GM12878 (cell line): Measurements from ENCODE around the gene PRH1. TPM values are rescaled to one million over a fixed set of nuclear protein-coding genes. Genes with fewer than 3 reads are reported as not detected.

Experiments
- ATAC-seq: fragments of 200-7000 bp; cut with Tn5 transposase; 3 replicates; pipeline ENCODE4 v1.9.1; 2020; ENCODE audit warnings: mild to moderate bottlenecking, moderate library complexity
- BruUV-seq: library from RNA; stranded (reverse); fragments of 400-500 nt; replicated peaks from 2 replicates; lab custom pipeline; 2021; lab: Mats Ljungman, UMichigan
- CTCF ChIA-PET: fragments of 300-600 bp; sonication (Branson Sonifier 250); formaldehyde crosslinking; extraction: SDS; loops from one replicate; lab custom pipeline; 2021; ENCODE audit warnings: inconsistent platforms; lab: Yijun Ruan, JAX
- POLR2A ChIA-PET: fragments of 350-600 bp; formaldehyde crosslinking; extraction: SDS; loops from one replicate; lab custom pipeline; 2021; ENCODE audit warnings: inconsistent platforms; lab: Charles Lee
- RAD21 ChIA-PET: fragments of 300-600 bp; sonication (Branson Sonifier 250); formaldehyde crosslinking; loops from one replicate; lab custom pipeline; 2023; ENCODE audit warnings: antibody characterized with exemption; ENCODE audit not compliant: unreplicated experiment; lab: Charles Lee
- SMC1A ChIA-PET: fragments of 300-600 bp; sonication (Branson Sonifier 250); formaldehyde crosslinking; loops from one replicate; lab custom pipeline; 2023; ENCODE audit not compliant: unreplicated experiment, uncharacterized antibody; lab: Charles Lee
- DNase-seq: peaks from one replicate; pipeline ENCODE4 v3.0.0-alpha.2; 2011; ENCODE audit warnings: low read depth, low spot score
- FAIRE-seq: peaks from 3 replicates; lab custom pipeline; 2011; peaks lifted over from hg19 to GRCh38; lab: Jason Lieb, UNC
- H2AFZ ChIP-seq: 2 replicates; pipeline ENCODE4 v1.6.0; 2011; ENCODE audit warnings: low read depth, low read length, control low read depth; ENCODE audit not compliant: control insufficient read depth
- H3K27ac ChIP-seq: 2 replicates; pipeline ENCODE4 v1.5.1; 2011; ENCODE audit warnings: control low read depth; ENCODE audit not compliant: control insufficient read depth, insufficient read depth
- H3K27me3 ChIP-seq, 2 experiments: replicated peaks in 1 of 2; 2 replicates each; pipeline versions ENCODE4 v1.6.0 to v1.6.1; 2011; ENCODE audit warnings: low read length in 1 of 2; ENCODE audit not compliant: control insufficient read depth in 2 of 2, insufficient read depth in 2 of 2
- H3K36me3 ChIP-seq, 2 experiments: 2 replicates each; pipeline ENCODE4 v1.5.1; 2011; ENCODE audit warnings: low read length in 1 of 2; ENCODE audit not compliant: control insufficient read depth in 2 of 2, insufficient read depth in 2 of 2
- H3K4me1 ChIP-seq: 2 replicates; pipeline ENCODE4 v1.6.1; 2011; ENCODE audit warnings: mild to moderate bottlenecking, low read length, moderate library complexity, mixed read lengths; ENCODE audit not compliant: control insufficient read depth, insufficient read depth
- H3K4me2 ChIP-seq: 2 replicates; pipeline ENCODE4 v1.6.0; 2011; ENCODE audit warnings: control low read depth; ENCODE audit not compliant: control insufficient read depth, insufficient read depth
- H3K4me3 ChIP-seq: fragments of 200-600 bp; sonication (generic); 2 replicates; pipeline ENCODE4 v1.5.1; 2016
- H3K79me2 ChIP-seq: 2 replicates; pipeline ENCODE4 v1.6.0; 2011; ENCODE audit warnings: low read length; ENCODE audit not compliant: control insufficient read depth, insufficient read depth
- H3K9ac ChIP-seq: 2 replicates; pipeline ENCODE4 v1.8.0; 2011; ENCODE audit warnings: low read length, control low read depth, mixed read lengths; ENCODE audit not compliant: control insufficient read depth, insufficient read depth
- H3K9me3 ChIP-seq: replicated peaks from 3 replicates; pipeline ENCODE4 v1.5.1; 2011; ENCODE audit warnings: mild to moderate bottlenecking, low read length; ENCODE audit not compliant: control insufficient read depth, insufficient read depth
- H4K20me1 ChIP-seq: 2 replicates; pipeline ENCODE4 v1.6.0; 2011; ENCODE audit not compliant: control insufficient read depth, insufficient read depth
- CBFB ChIP-seq: IDR thresholded peaks from 2 replicates; pipeline ENCODE4 v1.6.1; 2016; ENCODE audit warnings: antibody characterized with exemption, low read depth
- CHD2 ChIP-seq: IDR thresholded peaks from 2 replicates; pipeline ENCODE4 v1.6.1; 2011; ENCODE audit warnings: low read depth, low read length, improper control_type of control experiment, borderline replicate concordance
- EP300 ChIP-seq, 2 experiments: fragments of 150-350 bp in 1 of 2; IDR thresholded peaks; 2 replicates each; pipeline ENCODE4 v1.6.1; 2011 to 2012; ENCODE audit warnings: low read depth in 2 of 2, low read length in 2 of 2, borderline replicate concordance in 1 of 2, improper control_type of control experiment in 1 of 2, inconsistent platforms in 1 of 2; ENCODE audit not compliant: control insufficient read depth in 1 of 2
- JUND ChIP-seq: IDR thresholded peaks from 2 replicates; pipeline ENCODE4 v1.6.1; 2012; ENCODE audit warnings: low read depth, mild to moderate bottlenecking, low read length, improper control_type of control experiment, moderate library complexity
- KAT2A ChIP-seq: conservative IDR thresholded peaks from 2 replicates; pipeline ENCODE4 v1.6.1; 2011; ENCODE audit warnings: low read depth, low read length; ENCODE audit not compliant: control insufficient read depth
- NFXL1 ChIP-seq: fragments of 450-650 bp; IDR thresholded peaks from 2 replicates; pipeline ENCODE4 v1.6.1; 2017; ENCODE audit warnings: antibody characterized with exemption, mild to moderate bottlenecking, borderline replicate concordance
- TBL1XR1 ChIP-seq: IDR thresholded peaks from 2 replicates; pipeline ENCODE4 v1.6.1; 2012; ENCODE audit warnings: low read depth, low read length, improper control_type of control experiment
- WRNIP1 ChIP-seq: IDR thresholded peaks from 2 replicates; pipeline ENCODE4 v1.6.1; 2011; ENCODE audit warnings: low read depth, low read length, improper control_type of control experiment, borderline replicate concordance
- WGBS: methylation state at CpG from one replicate; pipeline ENCODE4 v1.1.6; 2016; ENCODE audit warnings: low lambda C conversion rate; ENCODE audit not compliant: insufficient replicate concordance, insufficient coverage; ENCODE audit errors: missing lambda C conversion rate; 5-methylcytosine and 5-hydroxymethylcytosine counted together
- in situ Hi-C: fragments of 300-500 bp; cut with MboI; formaldehyde crosslinking; loops from 9 replicates; pipeline ENCODE4 v1.14.3; 2018; ENCODE audit warnings: mixed read lengths
- intact Hi-C: fragments of 100-400 bp; cut with micrococcal nuclease; formaldehyde crosslinking; loops from one replicate; pipeline ENCODE4 v1.14.2; 2022; ENCODE audit not compliant: unreplicated experiment
- polyA plus RNA-seq, 11 experiments: library from polyadenylated mRNA; depleted of rRNA in 4 of 11; unstranded in 6 of 11; stranded (reverse) in 5 of 11; fragments of >200 nt; fragmentation: Nextera tagmentation in 4 of 11; fragmentation: Illumina TruSeq in 1 of 11; extraction: Ambion mirVana in 4 of 11; extraction: Trizol in 1 of 11; gene quantifications; 1 replicate in 1 of 11; 2 replicates in 10 of 11; pipeline versions ENCODE4 v1.2.1 to v1.2.3, GENCODE V29; 2011 to 2016; ENCODE audit warnings: inconsistent platforms in 2 of 11, missing spikeins in 2 of 11, low read depth in 1 of 11
- total RNA-seq, 4 experiments: library from RNA; depleted of rRNA in 3 of 4; stranded (reverse); fragments of >200 nt in 3 of 4; fragmentation: Illumina TruSeq in 1 of 4; extraction: Trizol in 1 of 4; gene quantifications; 2 replicates each; pipeline versions ENCODE4 v1.2.1 to v1.2.3, GENCODE V29; 2013 to 2021
- TF ChIP-seq, protein P1 (sequence below): IDR thresholded peaks from 2 replicates; pipeline ENCODE4 v1.6.1; 2011; ENCODE audit warnings: low read depth, mild to moderate bottlenecking, low read length, moderate library complexity, borderline replicate concordance; ENCODE audit errors: extremely low read depth
- TF ChIP-seq, protein P2 (sequence below): IDR thresholded peaks from 2 replicates; pipeline ENCODE4 v1.6.1; 2012; ENCODE audit warnings: low read depth, low read length, improper control_type of control experiment

The PRH1 gene
- total and polyA plus RNA-seq, 10 of the 15 experiments (the other 5 are each of a cell fraction or from before 2014, with no cell fraction given), result 2.5 to 26.3 (median 11.8) TPM

DNA sequence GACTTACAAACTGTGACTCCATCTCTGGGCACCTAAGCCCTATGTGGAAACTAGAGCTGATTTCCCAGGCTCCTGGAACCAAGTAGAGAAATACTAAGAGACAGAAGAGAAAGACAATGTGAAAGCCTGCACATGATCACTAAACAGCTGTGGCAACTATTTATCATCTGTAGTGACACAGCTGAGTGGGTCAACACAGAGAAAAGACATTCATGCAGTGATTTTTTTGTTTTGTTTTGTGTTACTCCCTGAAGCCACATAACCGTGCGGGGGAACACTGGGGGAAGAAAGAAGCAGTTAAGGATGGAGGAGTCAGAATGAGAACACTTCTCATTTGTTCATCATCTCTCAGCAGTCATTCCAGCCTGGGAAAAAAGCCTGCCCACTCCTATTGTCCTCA, 36.3 kb downstream of the PRH1 start:
- Histone ChIP-seq H3K4me3 (no peak overlapping the region), H3K4me1 (no peaks in the 10 kb centered on the region), H4K20me1 (no peaks in the 10 kb centered on the region), H3K79me2 (no peaks in the 10 kb centered on the region), H2AFZ (no peak overlapping the region), H3K27me3 (no peaks in the 10 kb centered on the region), H3K9me3 (no peaks in the 10 kb centered on the region), H3K4me2 (no peak overlapping the region), H3K36me3 (peaks cover 0 to 2% of the 10 kb centered on the region in 2 experiments; a peak in 1 of 4 replicates), H3K27ac (no peak overlapping the region), H3K9ac (no peak overlapping the region)
- 50% methylated on average over 2 of the region's 2 CpGs for WGBS
- FAIRE-seq (no peak), DNase-seq (no peak), ATAC-seq (no peak)
- no peak for TF ChIP-seq CHD2
- no peak for TF ChIP-seq CBFB
- TF ChIP-seq, protein P1, sequence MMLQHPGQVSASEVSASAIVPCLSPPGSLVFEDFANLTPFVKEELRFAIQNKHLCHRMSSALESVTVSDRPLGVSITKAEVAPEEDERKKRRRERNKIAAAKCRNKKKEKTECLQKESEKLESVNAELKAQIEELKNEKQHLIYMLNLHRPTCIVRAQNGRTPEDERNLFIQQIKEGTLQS, result no peak
- ChIA-PET POLR2A (no interaction called here), CTCF (interaction anchor here (0.6 to 0.8 kb wide), 2 partner anchors 19 to 93 kb away, joined by 3 to 5 read pairs; no protein-coding TSS in a partner anchor), RAD21 (no interaction called here), SMC1A (interaction anchor here (0.6 kb wide), 1 partner anchor 680 kb away, joined by 3 read pairs; no protein-coding TSS in a partner anchor)
- no TSS peak for BruUV-seq
- in situ Hi-C loops, result no loop called here
- intact Hi-C loops, result no loop called here

DNA sequence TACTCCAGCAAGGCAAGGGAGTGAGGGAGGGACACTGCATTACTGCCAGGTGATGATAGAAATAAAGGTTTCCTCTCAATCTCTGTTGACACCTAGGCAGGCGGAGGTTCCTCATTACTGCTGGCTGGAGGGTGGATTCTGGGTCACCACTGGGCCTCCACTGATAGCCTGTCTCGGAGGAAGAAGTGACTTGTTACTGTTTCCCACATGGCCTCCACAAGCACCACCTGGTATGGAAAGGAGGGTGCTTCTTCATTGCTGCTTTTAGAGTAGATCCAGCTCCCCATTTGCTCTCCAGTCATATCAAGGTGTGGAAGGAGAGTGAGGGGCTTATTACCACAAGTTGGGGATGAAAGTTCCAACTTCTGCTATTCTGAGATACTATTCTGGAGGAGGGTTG, 41.2 kb downstream of the PRH1 start:
- Histone ChIP-seq H3K4me1 (no peaks in the 10 kb centered on the region), H4K20me1 (no peaks in the 10 kb centered on the region), H3K9me3 (no peaks in the 10 kb centered on the region), H3K4me2 (no peak overlapping the region), H3K36me3 (no peaks in the 10 kb centered on the region), H3K27me3 (no peaks in the 10 kb centered on the region), H3K79me2 (no peaks in the 10 kb centered on the region), H2AFZ (no peak overlapping the region), H3K9ac (no peak overlapping the region), H3K4me3 (no peak overlapping the region), H3K27ac (no peak overlapping the region)
- ChIA-PET SMC1A (no interaction called here), RAD21 (no interaction called here), POLR2A (no interaction called here), CTCF (no interaction called here)
- DNase-seq, result no peak
- in situ Hi-C loops (no loop called here), intact Hi-C loops (no loop called here)
- 88% methylated on average over 2 of the region's 2 CpGs for WGBS
- no TSS peak for BruUV-seq
- no peak for ATAC-seq
- TF ChIP-seq NFXL1, result no peak
- no peak for TF ChIP-seq WRNIP1
- TF ChIP-seq TBL1XR1, result no peak
- no peak for TF ChIP-seq KAT2A
- TF ChIP-seq EP300 (IDR thresholded peaks at IDR 0.05; ENCODE audit: borderline replicate concordance in 1 of 2, control insufficient read depth in 1 of 2, low read depth in 2 of 2, low read length in 2 of 2), result no peak
- TF ChIP-seq, protein P2, sequence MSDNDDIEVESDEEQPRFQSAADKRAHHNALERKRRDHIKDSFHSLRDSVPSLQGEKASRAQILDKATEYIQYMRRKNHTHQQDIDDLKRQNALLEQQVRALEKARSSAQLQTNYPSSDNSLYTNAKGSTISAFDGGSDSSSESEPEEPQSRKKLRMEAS, result no peak
- no peak for TF ChIP-seq JUND
- TF ChIP-seq, all 136 proteins: peak for 0
- FAIRE-seq, result no peak
